ENCODE measurements around the gene ENTPD2. TPM values are rescaled to one million over a fixed set of nuclear protein-coding genes. Genes with fewer than 3 reads are reported as not detected.
A peak's percentile ranks its signal among the peaks of the same experiment; 100 is the strongest.

The ENTPD2 gene
- total RNA-seq, 1 experiment from 2014 or later = 32.5 TPM

DNA sequence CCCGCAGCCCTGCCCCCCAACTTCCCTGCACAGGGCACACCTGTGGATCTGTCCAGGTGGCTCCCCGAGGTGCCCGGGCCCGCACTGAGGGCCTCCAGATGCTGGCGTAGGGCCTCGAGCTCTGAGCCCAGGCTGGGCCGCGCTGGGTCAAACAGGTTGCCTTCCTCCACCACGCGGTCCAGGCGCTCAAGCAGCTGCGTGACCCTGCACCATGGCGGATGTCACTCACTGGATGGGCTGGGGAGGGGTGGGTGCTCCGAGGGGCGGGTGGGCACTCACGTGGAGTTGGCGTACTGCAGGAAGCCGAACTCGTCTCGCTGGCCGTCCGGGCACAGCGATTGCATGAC lies 31.2 kb downstream of the ENTPD2 start (continued):
- TF ChIP-seq FOSL1 (IDR thresholded peaks at IDR 0.05; ENCODE audit: low read depth) (no peak), ZNF274 (IDR thresholded peaks at IDR 0.05; ENCODE audit: low read depth, low read length) (no peak)

DNA sequence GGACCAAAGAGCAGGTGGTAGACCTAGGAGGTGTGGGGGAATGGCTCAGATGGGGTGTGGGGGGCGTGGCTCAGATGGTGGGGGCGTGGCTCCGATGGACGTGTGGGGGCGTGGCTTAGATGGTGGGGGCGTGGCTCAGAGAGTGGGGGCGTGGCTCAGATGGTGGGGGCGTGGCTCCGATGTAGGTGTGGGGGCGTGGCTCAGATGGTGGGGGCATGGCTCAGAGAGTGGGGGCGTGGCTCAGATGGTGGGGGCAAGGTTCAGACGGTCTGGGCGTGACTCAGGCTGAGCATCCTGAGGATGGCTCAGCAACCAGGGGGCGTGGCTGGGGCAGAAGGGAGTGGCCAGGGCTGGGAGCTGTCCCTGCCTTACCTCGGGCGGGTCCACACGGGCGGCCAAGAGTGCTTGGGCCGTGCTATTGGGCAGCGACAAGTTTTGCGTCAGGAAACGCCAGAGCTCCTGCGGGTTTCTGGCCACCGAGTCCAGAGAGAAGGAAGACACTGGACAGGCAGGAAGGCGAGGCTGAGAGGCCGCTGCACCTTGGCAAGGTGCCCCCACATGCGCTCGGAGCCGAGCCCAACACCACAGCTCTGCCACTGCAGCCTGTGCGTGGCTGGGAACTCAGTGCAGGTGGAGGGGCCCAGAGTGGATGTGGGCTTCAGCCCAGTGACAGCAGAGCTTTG lies 31.7 kb downstream of the ENTPD2 start:
- no TSS peak for BruUV-seq (replicated peaks)
- POLR2A ChIA-PET = no interaction called here
- no peaks in the 10 kb centered on the region for H3K27me3 ChIP-seq (ENCODE audit: insufficient read depth, low read length)
- no peak overlapping the region for H3K4me3 ChIP-seq (replicated peaks in 1 of 2; ENCODE audit: low read depth in 1 of 2, low read length in 2 of 2)
- RAD21 ChIA-PET (ENCODE audit: low non-redundant PET in 1 of 2, low total read pairs in 2 of 2, uncharacterized antibody in 2 of 2, unreplicated experiment in 2 of 2) = interaction anchor here in 1 of 2 experiments (0.6 kb wide), 1 partner anchor 242 kb away, joined by 3 read pairs; no protein-coding TSS in a partner anchor
- ATAC-seq = peak; percentile 97
- peak; percentile 37 for TF ChIP-seq POLR2AphosphoS5 (IDR thresholded peaks at IDR 0.05; ENCODE audit: low read depth, low read length)
- no peak for TF ChIP-seq JUND (IDR thresholded peaks at IDR 0.05)
- peak overlapping the region; percentile 38 for H3K9ac ChIP-seq (ENCODE audit: low read length)
- H3K79me2 ChIP-seq (ENCODE audit: insufficient read depth, low read length) = peaks cover 26% of the 10 kb centered on the region
- H4K20me1 ChIP-seq (ENCODE audit: insufficient read depth) = no peaks in the 10 kb centered on the region
- intact Hi-C loops (cut with micrococcal nuclease) = no loop called here
- H3K9me2 ChIP-seq (ENCODE audit: insufficient read depth) = no peaks in the 10 kb centered on the region
- H3K9me3 ChIP-seq (ENCODE audit: control insufficient read depth in 1 of 2, insufficient read depth in 1 of 2, low read depth in 1 of 2, low read length in 2 of 2) = no peaks in the 10 kb centered on the region
- H2AFZ ChIP-seq (ENCODE audit: low read depth, low read length, poor library complexity, severe bottlenecking) = no peak overlapping the region
- peak overlapping the region; percentile 58 for H3K4me2 ChIP-seq (ENCODE audit: low read length)
- CTCF ChIA-PET = interaction anchor here (0.6 to 1.8 kb wide), 4 partner anchors 13 to 46 kb away, joined by 3 to 14 read pairs (median 5); partner anchors contain the start of gene NPDC1
- peaks cover 5 to 11% of the 10 kb centered on the region in 2 experiments; a peak in 2 of 4 replicates for H3K36me3 ChIP-seq (ENCODE audit: control insufficient read depth in 1 of 2, insufficient read depth in 2 of 2, low read length in 2 of 2)
- H3K27ac ChIP-seq (ENCODE audit: low read depth, low read length) = peak overlapping the region; percentile 63
- peaks cover 27 to 36% of the 10 kb centered on the region in 2 experiments; a peak in 3 of 4 replicates for H3K4me1 ChIP-seq (ENCODE audit: control insufficient read depth in 1 of 2, insufficient read depth in 2 of 2, low read length in 2 of 2)
- DNase-seq (ENCODE audit: low read depth, low spot score) = peak; percentile 92

DNA sequence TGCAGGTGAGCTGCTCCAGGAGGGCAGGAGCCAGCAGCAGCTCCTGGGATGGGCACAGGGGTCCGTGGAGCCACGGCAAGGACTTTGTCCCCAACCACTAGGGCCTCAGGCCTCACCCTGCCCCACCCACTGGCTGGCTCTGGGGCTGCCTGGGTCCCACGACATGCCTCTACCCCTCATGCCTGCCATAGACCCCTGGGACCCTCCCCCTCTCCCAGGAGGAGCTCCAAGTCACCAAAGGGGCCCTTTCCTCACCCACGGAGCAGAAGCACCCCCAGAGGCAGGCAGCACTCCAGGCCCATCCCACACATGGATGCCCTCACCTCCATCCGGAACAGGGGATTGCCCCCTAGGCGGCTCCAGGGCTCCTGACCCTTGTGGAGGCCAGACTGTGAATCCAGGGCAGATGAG lies 32.3 kb downstream of the ENTPD2 start:
- Histone ChIP-seq H3K4me2 (ENCODE audit: low read length) (no peak overlapping the region), H3K4me1 (ENCODE audit: control insufficient read depth in 1 of 2, insufficient read depth in 2 of 2, low read length in 2 of 2) (peaks cover 22 to 31% of the 10 kb centered on the region in 2 experiments; a peak in 3 of 4 replicates), H3K9me2 (ENCODE audit: insufficient read depth) (no peaks in the 10 kb centered on the region), H3K36me3 (ENCODE audit: control insufficient read depth in 1 of 2, insufficient read depth in 2 of 2, low read length in 2 of 2) (peaks cover 10 to 12% of the 10 kb centered on the region in 2 experiments; a peak in 2 of 4 replicates), H3K27ac (ENCODE audit: low read depth, low read length) (peak overlapping the region; percentile 11; the same call in 1 of the 2 replicates), H4K20me1 (ENCODE audit: insufficient read depth) (no peaks in the 10 kb centered on the region), H3K79me2 (ENCODE audit: insufficient read depth, low read length) (peaks cover 20% of the 10 kb centered on the region), H3K9ac (ENCODE audit: low read length) (no peak overlapping the region), H3K9me3 (ENCODE audit: control insufficient read depth in 1 of 2, insufficient read depth in 1 of 2, low read depth in 1 of 2, low read length in 2 of 2) (no peaks in the 10 kb centered on the region), H2AFZ (ENCODE audit: low read depth, low read length, poor library complexity, severe bottlenecking) (no peak overlapping the region), H3K4me3 (replicated peaks in 1 of 2; ENCODE audit: low read depth in 1 of 2, low read length in 2 of 2) (no peak overlapping the region), H3K27me3 (ENCODE audit: insufficient read depth, low read length) (no peaks in the 10 kb centered on the region)
- no peak for DNase-seq (ENCODE audit: low read depth, low spot score)
- RAD21 ChIA-PET (ENCODE audit: low non-redundant PET in 1 of 2, low total read pairs in 2 of 2, uncharacterized antibody in 2 of 2, unreplicated experiment in 2 of 2) = interaction anchor here in 1 of 2 experiments (0.6 kb wide), 1 partner anchor 242 kb away, joined by 3 read pairs; no protein-coding TSS in a partner anchor
- POLR2A ChIA-PET = no interaction called here
- CTCF ChIA-PET = interaction anchor here (1.3 to 1.8 kb wide), 3 partner anchors 13 to 47 kb away, joined by 3 to 14 read pairs (median 6); partner anchors contain the start of gene NPDC1
- BruUV-seq (replicated peaks) = no TSS peak
- ATAC-seq = no peak
- intact Hi-C loops (cut with micrococcal nuclease) = no loop called here
- TF ChIP-seq ZNF274 (IDR thresholded peaks at IDR 0.05; ENCODE audit: low read depth, low read length) (no peak), EZH2 (IDR thresholded peaks at IDR 0.05) (no peak), RAD21 (IDR thresholded peaks at IDR 0.05; ENCODE audit: low read depth) (no peak), SRF (IDR thresholded peaks at IDR 0.05; ENCODE audit: low read depth) (no peak), CEBPB (IDR thresholded peaks at IDR 0.05; ENCODE audit: low read depth) (no peak), YY1 (IDR thresholded peaks at IDR 0.05; ENCODE audit: extremely low read depth, insufficient replicate concordance, low read depth, low read length) (no peak), ZBTB33 (IDR thresholded peaks at IDR 0.05; ENCODE audit: extremely low read depth, insufficient replicate concordance, low read length) (no peak), SP1 (IDR thresholded peaks at IDR 0.05; ENCODE audit: low read depth) (no peak), SIN3A (IDR thresholded peaks at IDR 0.05; ENCODE audit: low read depth) (no peak)
- TF ChIP-seq, protein P1, sequence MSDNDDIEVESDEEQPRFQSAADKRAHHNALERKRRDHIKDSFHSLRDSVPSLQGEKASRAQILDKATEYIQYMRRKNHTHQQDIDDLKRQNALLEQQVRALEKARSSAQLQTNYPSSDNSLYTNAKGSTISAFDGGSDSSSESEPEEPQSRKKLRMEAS (IDR thresholded peaks at IDR 0.05) = no peak
- TF ChIP-seq, protein P2, sequence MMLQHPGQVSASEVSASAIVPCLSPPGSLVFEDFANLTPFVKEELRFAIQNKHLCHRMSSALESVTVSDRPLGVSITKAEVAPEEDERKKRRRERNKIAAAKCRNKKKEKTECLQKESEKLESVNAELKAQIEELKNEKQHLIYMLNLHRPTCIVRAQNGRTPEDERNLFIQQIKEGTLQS (IDR thresholded peaks at IDR 0.05) = no peak

Measured in HCT116 (cell line).